Fibroblast of lung (primary cell): ENCODE results near the gene CLDN7. TPM values are rescaled to one million over a fixed set of nuclear protein-coding genes. Genes with fewer than 3 reads are reported as not detected.

Experiments used
- DNase-seq, 2 donors: peaks; one replicate each; pipeline versions ENCODE4 v3.0.0 to v3.0.0-alpha.2; 2010; ENCODE audit warnings: low read depth in 2 of 2
- H2AFZ ChIP-seq: 2 replicates; pipeline ENCODE4 v1.5.1; 2012; ENCODE audit warnings: low read length, control low read depth, inconsistent platforms
- H3K27ac ChIP-seq: 2 replicates; pipeline ENCODE4 v1.5.1; 2011; ENCODE audit warnings: low read length, control low read depth; ENCODE audit not compliant: insufficient read depth
- H3K27me3 ChIP-seq: 2 replicates; pipeline ENCODE4 v1.5.1; 2011; ENCODE audit warnings: mild to moderate bottlenecking, low read length; ENCODE audit not compliant: control insufficient read depth, insufficient read depth
- H3K36me3 ChIP-seq: 2 replicates; pipeline ENCODE4 v1.5.1; 2011; ENCODE audit warnings: low read length; ENCODE audit not compliant: control insufficient read depth, insufficient read depth
- H3K4me1 ChIP-seq: 2 replicates; pipeline ENCODE4 v1.5.1; 2011; ENCODE audit warnings: low read length; ENCODE audit not compliant: control insufficient read depth, insufficient read depth; ENCODE audit errors: extremely low read depth
- H3K4me2 ChIP-seq: 2 replicates; pipeline ENCODE4 v1.5.1; 2011; ENCODE audit warnings: low read length, control low read depth; ENCODE audit not compliant: insufficient read depth; ENCODE audit errors: extremely low read depth
- H3K4me3 ChIP-seq, 4 experiments: fragments of 200-600 bp in 1 of 4; sonication (generic) in 1 of 4; replicated peaks in 1 of 4; 2 replicates each; pipeline ENCODE4 v1.5.1; 2011 to 2016; ENCODE audit warnings: low read length in 4 of 4, low read depth in 3 of 4, mild to moderate bottlenecking in 3 of 4, control low read depth in 2 of 4, inconsistent platforms in 1 of 4, mixed read lengths in 1 of 4; ENCODE audit not compliant: insufficient read depth in 1 of 4; ENCODE audit errors: control extremely low read depth in 1 of 4
- H3K79me2 ChIP-seq: 2 replicates; pipeline ENCODE4 v1.5.1; 2012; ENCODE audit warnings: mild to moderate bottlenecking, low read length, inconsistent platforms; ENCODE audit not compliant: control insufficient read depth, insufficient read depth
- H3K9ac ChIP-seq: 2 replicates; pipeline ENCODE4 v1.5.1; 2011; ENCODE audit warnings: mild to moderate bottlenecking, low read length, control low read depth; ENCODE audit not compliant: insufficient read depth
- H3K9me3 ChIP-seq: 2 replicates; pipeline ENCODE4 v1.5.1; 2012; ENCODE audit warnings: low read depth, low read length; ENCODE audit not compliant: control insufficient read depth, insufficient read depth
- H4K20me1 ChIP-seq: 2 replicates; pipeline ENCODE4 v1.5.1; 2011; ENCODE audit warnings: low read length; ENCODE audit not compliant: control insufficient read depth, insufficient read depth; ENCODE audit errors: extremely low read depth
- CTCF ChIP-seq, 2 donors: IDR thresholded peaks in 1 of 2; conservative IDR thresholded peaks in 1 of 2; 1 replicate in 1 of 2; 2 replicates in 1 of 2; pipeline ENCODE4 v1.5.1; 2011 to 2012; ENCODE audit warnings: low read length in 2 of 2, control low read depth in 1 of 2, inconsistent platforms in 1 of 2, low read depth in 1 of 2, mild to moderate bottlenecking in 1 of 2
- EZH2 ChIP-seq: IDR thresholded peaks from 2 replicates; pipeline ENCODE4 v1.5.1; 2012; ENCODE audit warnings: low read length, control low read depth, mild to moderate bottlenecking; ENCODE audit errors: missing control alignments
- polyA plus RNA-seq, 2 donors: library from polyadenylated mRNA; depleted of rRNA in 1 of 2; stranded (reverse) in 1 of 2; unstranded in 1 of 2; fragments of >200 nt; gene quantifications; 2 replicates each; pipeline ENCODE4 v1.2.1, GENCODE V29; 2011 to 2012; ENCODE audit warnings: missing spikeins in 1 of 2
- total RNA-seq: library from RNA; depleted of rRNA; stranded (reverse); fragments of >200 nt; gene quantifications from 2 replicates; pipeline ENCODE4 v1.2.1, GENCODE V29; 2014

CLDN7 gene
- total and polyA plus RNA-seq, 2 donors (not counting 1 experiment from before 2014, with no cell fraction given), result 1.0 to 17.2 TPM

- Histone ChIP-seq H3K4me1 (peaks cover 7% of the 10 kb centered on the region), H4K20me1 (no peaks in the 10 kb centered on the region), H2AFZ (no peak overlapping the region), H3K4me3 (no peak overlapping the region), H3K27me3 (no peaks in the 10 kb centered on the region), H3K9me3 (no peaks in the 10 kb centered on the region), H3K27ac (no peak overlapping the region), H3K4me2 (no peak overlapping the region), H3K9ac (no peak overlapping the region), H3K36me3 (peaks cover 50% of the 10 kb centered on the region), H3K79me2 (peaks cover 25% of the 10 kb centered on the region)
- DNase-seq, result no peak
- TF ChIP-seq CTCF (conservative IDR thresholded peaks at IDR 0.05 in 1 of 2, IDR thresholded peaks at IDR 0.05 in 1 of 2; ENCODE audit: low read depth in 1 of 2, low read length in 2 of 2) (no peak), EZH2 (no peak)
Measured at GRCh38 chr17:7224661-7225111, 37.6 kb downstream of the CLDN7 start.

GRCh38 chr17:7224110-7224509, 38.2 kb downstream of the CLDN7 start:
- Histone ChIP-seq H3K27ac (no peak overlapping the region), H3K9me3 (no peaks in the 10 kb centered on the region), H2AFZ (no peak overlapping the region), H4K20me1 (no peaks in the 10 kb centered on the region), H3K27me3 (no peaks in the 10 kb centered on the region), H3K4me3 (no peak overlapping the region), H3K36me3 (peaks cover 44% of the 10 kb centered on the region), H3K9ac (no peak overlapping the region), H3K79me2 (peaks cover 22% of the 10 kb centered on the region), H3K4me1 (peaks cover 7% of the 10 kb centered on the region), H3K4me2 (no peak overlapping the region)
- DNase-seq, result no peak
- TF ChIP-seq CTCF (conservative IDR thresholded peaks at IDR 0.05 in 1 of 2, IDR thresholded peaks at IDR 0.05 in 1 of 2; ENCODE audit: low read depth in 1 of 2, low read length in 2 of 2) (no peak), EZH2 (no peak)

- H3K36me3 ChIP-seq, result peaks cover 43% of the 10 kb centered on the region
Measured at GRCh38 chr17:7223375-7223774, 38.9 kb downstream of the CLDN7 start.

More at GRCh38 chr17:7223375-7223774, 38.9 kb downstream of the CLDN7 start:
- no peaks in the 10 kb centered on the region for H3K9me3 ChIP-seq
- no peak overlapping the region for H2AFZ ChIP-seq
- no peak overlapping the region for H3K9ac ChIP-seq
- H4K20me1 ChIP-seq, result no peaks in the 10 kb centered on the region
- DNase-seq, result no peak
- H3K4me1 ChIP-seq, result peaks cover 7% of the 10 kb centered on the region
- H3K4me2 ChIP-seq, result no peak overlapping the region
- H3K27me3 ChIP-seq, result no peaks in the 10 kb centered on the region
- TF ChIP-seq EZH2 (no peak), CTCF (conservative IDR thresholded peaks at IDR 0.05 in 1 of 2, IDR thresholded peaks at IDR 0.05 in 1 of 2; ENCODE audit: low read depth in 1 of 2, low read length in 2 of 2) (no peak)
- no peak overlapping the region for H3K27ac ChIP-seq
- H3K4me3 ChIP-seq, result no peak overlapping the region
- peaks cover 19% of the 10 kb centered on the region for H3K79me2 ChIP-seq
